OCI-LY7 (cell line): ENCODE data around the gene TIMM50. TPM values are rescaled to one million over a fixed set of nuclear protein-coding genes. Genes with fewer than 3 reads are reported as not detected.
A peak's percentile ranks its signal among the peaks of the same experiment; 100 is the strongest.

ENCODE experiments used
- BruUV-seq: library from RNA; stranded (reverse); fragments of 400-500 nt; replicated peaks from 2 replicates; lab custom pipeline; 2021; lab: Mats Ljungman, UMichigan
- CTCF ChIA-PET: fragments of 300-600 bp; sonication (Branson Sonifier 250); formaldehyde crosslinking; loops from one replicate; lab custom pipeline; 2022; ENCODE audit warnings: antibody characterized with exemption; ENCODE audit not compliant: unreplicated experiment; lab: Charles Lee
- POLR2A ChIA-PET: fragments of 300-600 bp; sonication (Branson Sonifier 250); formaldehyde crosslinking; loops from one replicate; lab custom pipeline; 2022; ENCODE audit warnings: antibody characterized with exemption; lab: Charles Lee
- DNase-seq: peaks from one replicate; pipeline ENCODE4 v3.0.0-alpha.2; 2015; ENCODE audit warnings: low spot score
- H2AFZ ChIP-seq: fragments of 200-600 bp; sonication (generic), shearing (Covaris generic); 2 replicates; pipeline ENCODE4 v1.6.1; 2014; ENCODE audit warnings: mild to moderate bottlenecking, antibody characterized with exemption, low read length, moderate library complexity
- H3K27ac ChIP-seq: fragments of 200-600 bp; sonication (generic); 2 replicates; pipeline ENCODE4 v1.5.1; 2014; ENCODE audit warnings: mixed run types, low read depth, mild to moderate bottlenecking, moderate library complexity, low read length, inconsistent platforms; ENCODE audit not compliant: poor library complexity, severe bottlenecking
- H3K36me3 ChIP-seq: fragments of 200-600 bp; sonication (generic); 2 replicates; pipeline ENCODE4 v1.6.1; 2014; ENCODE audit warnings: mild to moderate bottlenecking, antibody characterized with exemption, low read length, moderate library complexity, mixed read lengths; ENCODE audit not compliant: insufficient read depth
- H3K4me1 ChIP-seq: fragments of 200-600 bp; sonication (generic); 2 replicates; pipeline ENCODE4 v1.5.1; 2014; ENCODE audit warnings: mild to moderate bottlenecking, low read length; ENCODE audit not compliant: insufficient read depth, poor library complexity, severe bottlenecking
- H3K4me2 ChIP-seq: fragments of 200-600 bp; sonication (generic); 2 replicates; pipeline ENCODE4 v1.6.1; 2014; ENCODE audit warnings: mild to moderate bottlenecking, low read length
- H3K4me3 ChIP-seq: fragments of 200-600 bp; sonication (generic); 2 replicates; pipeline ENCODE4 v1.5.1; 2014; ENCODE audit warnings: mild to moderate bottlenecking, low read depth, low read length; ENCODE audit not compliant: poor library complexity, severe bottlenecking
- H3K79me2 ChIP-seq: fragments of 200-600 bp; sonication (generic); 2 replicates; pipeline ENCODE4 v1.6.1; 2016; ENCODE audit warnings: low read depth, mild to moderate bottlenecking, low read length, moderate library complexity, mixed read lengths; ENCODE audit not compliant: insufficient read depth
- H3K9me2 ChIP-seq: fragments of 200-600 bp; sonication (generic); 2 replicates; pipeline ENCODE4 v1.6.1; 2016; ENCODE audit warnings: mild to moderate bottlenecking, low read length, mixed read lengths; ENCODE audit not compliant: insufficient read depth
- H3K9me3 ChIP-seq: fragments of 200-600 bp; sonication (generic); 2 replicates; pipeline ENCODE4 v1.6.1; 2014; ENCODE audit warnings: mild to moderate bottlenecking, mixed run types, low read length, mixed read lengths
- H4K20me1 ChIP-seq: fragments of 200-600 bp; sonication (generic); 2 replicates; pipeline ENCODE4 v1.6.1; 2014; ENCODE audit warnings: mild to moderate bottlenecking, antibody characterized with exemption, low read length, moderate library complexity, mixed read lengths; ENCODE audit not compliant: insufficient read depth
- EZH2phosphoT487 ChIP-seq: fragments of 200-600 bp; sonication (generic); IDR thresholded peaks from 2 replicates; pipeline ENCODE4 v1.6.1; 2018; ENCODE audit warnings: low read depth, borderline replicate concordance, mild to moderate bottlenecking, mixed run types, antibody characterized with exemption, low read length, moderate library complexity, mixed read lengths
- intact Hi-C: fragments of 100-400 bp; cut with micrococcal nuclease; formaldehyde crosslinking; loops from one replicate; pipeline ENCODE4 v1.10.0; 2022; ENCODE audit not compliant: unreplicated experiment
- total RNA-seq, 2 experiments: library from RNA; depleted of rRNA in 1 of 2; stranded (reverse); fragments of >200 nt in 1 of 2; shearing (Covaris generic) in 1 of 2; gene quantifications; 2 replicates each; pipeline ENCODE4 v1.2.3, GENCODE V29; 2014 to 2022
- TF ChIP-seq, protein P1 (sequence below): fragments of 200-600 bp; sonication (generic); conservative IDR thresholded peaks from 2 replicates; pipeline ENCODE4 v1.5.1; 2014; ENCODE audit warnings: mild to moderate bottlenecking, antibody characterized with exemption, low read length, moderate library complexity, mixed read lengths

Gene TIMM50
- total RNA-seq, 2 experiments from 2014 or later, result 93.2 to 98.1 TPM

DNA sequence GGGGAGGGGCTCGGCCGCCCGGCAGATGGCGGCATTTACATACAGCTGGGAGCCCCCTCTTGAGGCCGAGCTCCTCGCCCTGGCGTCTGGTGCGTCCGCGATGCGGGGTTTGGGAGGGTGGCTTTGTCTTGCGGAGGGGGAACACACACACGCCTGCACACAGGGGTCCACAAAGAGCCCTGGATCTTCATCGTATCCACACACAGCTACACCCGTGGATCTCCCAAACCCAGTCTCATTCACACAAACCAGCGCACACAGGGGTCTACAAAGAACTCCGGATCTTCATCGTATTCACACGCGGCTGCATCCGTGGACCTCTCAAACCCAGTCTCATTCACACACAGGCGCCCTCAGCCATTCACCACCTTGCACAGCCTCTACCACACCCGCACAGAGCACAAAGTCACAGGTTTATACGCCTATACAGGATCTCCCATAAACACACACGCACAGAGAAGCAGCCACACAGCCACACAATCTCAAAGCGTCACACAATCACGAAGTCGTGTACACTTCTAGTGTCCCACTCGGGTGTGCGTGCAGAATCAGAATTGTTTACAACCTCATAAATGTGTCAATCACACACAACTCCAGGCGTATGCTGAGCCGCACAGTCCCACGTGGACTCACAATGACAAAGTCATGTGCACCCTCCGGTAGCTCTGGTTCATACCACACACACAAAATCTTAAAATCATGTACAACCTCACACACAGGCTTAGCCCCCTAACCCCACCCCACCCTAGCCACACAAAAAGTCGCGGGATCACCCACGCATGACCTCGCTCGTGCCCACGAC, 17.6 kb downstream of the TIMM50 start:
- peak overlapping the region; percentile 81 for H2AFZ ChIP-seq
- peak; percentile 84 for DNase-seq

DNA sequence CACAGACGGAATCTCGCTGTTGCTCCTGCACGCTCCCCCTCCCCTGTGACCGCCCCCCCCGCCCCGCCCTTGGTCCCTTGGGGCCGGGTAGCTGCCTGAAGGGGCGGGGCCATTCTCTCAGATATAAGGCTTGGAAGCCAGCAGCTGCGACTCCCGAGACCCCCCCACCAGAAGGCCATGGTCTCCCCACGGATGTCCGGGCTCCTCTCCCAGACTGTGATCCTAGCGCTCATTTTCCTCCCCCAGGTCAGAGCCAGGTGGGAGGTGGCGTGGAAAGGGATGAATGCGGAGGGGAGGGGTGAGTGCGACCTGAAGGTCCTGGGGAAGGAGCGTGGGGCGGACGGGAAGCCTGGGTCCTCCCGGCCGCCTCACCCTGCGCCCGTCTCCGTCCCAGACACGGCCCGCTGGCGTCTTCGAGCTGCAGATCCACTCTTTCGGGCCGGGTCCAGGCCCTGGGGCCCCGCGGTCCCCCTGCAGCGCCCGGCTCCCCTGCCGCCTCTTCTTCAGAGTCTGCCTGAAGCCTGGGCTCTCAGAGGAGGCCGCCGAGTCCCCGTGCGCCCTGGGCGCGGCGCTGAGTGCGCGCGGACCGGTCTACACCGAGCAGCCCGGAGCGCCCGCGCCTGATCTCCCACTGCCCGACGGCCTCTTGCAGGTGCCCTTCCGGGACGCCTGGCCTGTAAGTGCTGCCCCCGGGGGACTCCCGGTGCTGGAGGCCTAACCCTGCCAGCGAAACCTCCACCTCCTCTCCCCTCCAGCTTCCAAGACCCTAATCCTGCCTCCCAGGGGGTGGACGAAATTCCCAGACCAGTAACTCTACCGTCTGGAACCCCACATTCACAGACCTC, 18.4 kb downstream of the TIMM50 start, which contains the start of gene DLL3:
DLL3 (plus strand) TSS at position 150 of the 845 bp plus-strand sequence; CDS start at position 178, 28 bp downstream.
- H3K27ac ChIP-seq, result peak within 1 kb of the TSS; percentile 67
- CTCF ChIA-PET, result interaction anchor here (0.5 to 1.8 kb wide), 3 partner anchors 18 to 58 kb away, joined by 3 to 13 read pairs (median 11); partner anchors contain the start of gene TIMM50
- H3K79me2 ChIP-seq, result no peaks in the 10 kb centered on the region
- POLR2A ChIA-PET, result interaction anchor here (0.6 to 0.7 kb wide), 2 partner anchors 10 to 157 kb away, joined by 3 to 4 read pairs; no protein-coding TSS in a partner anchor
- H4K20me1 ChIP-seq, result no peaks in the 10 kb centered on the region
- H3K4me3 ChIP-seq, result peak within 1 kb of the TSS; percentile 69
- intact Hi-C loops, result loop anchor here (2.0 kb wide), 1 partner anchor 34 kb away; the partner anchor contains the start of gene EID2B
- no peaks in the 10 kb centered on the region for H3K36me3 ChIP-seq
- no peaks in the 10 kb centered on the region for H3K9me2 ChIP-seq
- TF ChIP-seq, protein P1, sequence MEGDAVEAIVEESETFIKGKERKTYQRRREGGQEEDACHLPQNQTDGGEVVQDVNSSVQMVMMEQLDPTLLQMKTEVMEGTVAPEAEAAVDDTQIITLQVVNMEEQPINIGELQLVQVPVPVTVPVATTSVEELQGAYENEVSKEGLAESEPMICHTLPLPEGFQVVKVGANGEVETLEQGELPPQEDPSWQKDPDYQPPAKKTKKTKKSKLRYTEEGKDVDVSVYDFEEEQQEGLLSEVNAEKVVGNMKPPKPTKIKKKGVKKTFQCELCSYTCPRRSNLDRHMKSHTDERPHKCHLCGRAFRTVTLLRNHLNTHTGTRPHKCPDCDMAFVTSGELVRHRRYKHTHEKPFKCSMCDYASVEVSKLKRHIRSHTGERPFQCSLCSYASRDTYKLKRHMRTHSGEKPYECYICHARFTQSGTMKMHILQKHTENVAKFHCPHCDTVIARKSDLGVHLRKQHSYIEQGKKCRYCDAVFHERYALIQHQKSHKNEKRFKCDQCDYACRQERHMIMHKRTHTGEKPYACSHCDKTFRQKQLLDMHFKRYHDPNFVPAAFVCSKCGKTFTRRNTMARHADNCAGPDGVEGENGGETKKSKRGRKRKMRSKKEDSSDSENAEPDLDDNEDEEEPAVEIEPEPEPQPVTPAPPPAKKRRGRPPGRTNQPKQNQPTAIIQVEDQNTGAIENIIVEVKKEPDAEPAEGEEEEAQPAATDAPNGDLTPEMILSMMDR, result no peak
- no peak for TF ChIP-seq EZH2phosphoT487
- peaks cover 32% of the 10 kb centered on the region for H3K4me1 ChIP-seq
- H2AFZ ChIP-seq, result peak within 1 kb of the TSS; percentile 81
- no TSS peak for BruUV-seq
- no peaks in the 10 kb centered on the region for H3K9me3 ChIP-seq
- peak; percentile 66 for DNase-seq
- H3K4me2 ChIP-seq, result peak within 1 kb of the TSS; percentile 66

More for the DNA sequence above, 17.6 kb downstream of the TIMM50 start:
- Histone ChIP-seq H4K20me1 (no peaks in the 10 kb centered on the region), H3K4me3 (peak overlapping the region; percentile 69), H3K27ac (peak overlapping the region; percentile 67), H3K9me3 (no peaks in the 10 kb centered on the region), H3K36me3 (no peaks in the 10 kb centered on the region), H3K4me1 (peaks cover 32% of the 10 kb centered on the region), H3K4me2 (peak overlapping the region; percentile 66), H3K9me2 (no peaks in the 10 kb centered on the region), H3K79me2 (no peaks in the 10 kb centered on the region)
- BruUV-seq, result no TSS peak
- TF ChIP-seq, protein P1, result peak; percentile 65
- no peak for TF ChIP-seq EZH2phosphoT487
- CTCF ChIA-PET, result interaction anchor here (0.6 to 1.8 kb wide), 3 partner anchors 24 to 58 kb away, joined by 5 to 13 read pairs (median 11); no protein-coding TSS in a partner anchor
- intact Hi-C loops, result loop anchor here (2.0 kb wide), 1 partner anchor 35 kb away; the partner anchor contains the start of gene EID2B
- POLR2A ChIA-PET, result interaction anchor here (0.7 kb wide), 2 partner anchors 58 to 158 kb away, joined by 3 to 4 read pairs; no protein-coding TSS in a partner anchor
